Bronchial epithelial cell (primary cell): ENCODE data around the gene ANKRD65. TPM values are rescaled to one million over a fixed set of nuclear protein-coding genes. Genes with fewer than 3 reads are reported as not detected.
A peak's percentile ranks its signal among the peaks of the same experiment; 100 is the strongest.

Experiments
- DNase-seq: peaks from one replicate; pipeline ENCODE4 v3.0.0-alpha.2; 2010; ENCODE audit warnings: low read depth
- FAIRE-seq: peaks from 2 replicates; lab custom pipeline; 2011; peaks lifted over from hg19 to GRCh38; lab: Jason Lieb, UNC
- H3K27me3 ChIP-seq: 2 replicates; pipeline ENCODE4 v1.5.1; 2011; ENCODE audit warnings: low read length; ENCODE audit not compliant: control insufficient read depth, insufficient read depth
- H3K36me3 ChIP-seq: 2 replicates; pipeline ENCODE4 v1.5.1; 2011; ENCODE audit warnings: low read length; ENCODE audit not compliant: control insufficient read depth, insufficient read depth
- H3K4me3 ChIP-seq: 2 replicates; pipeline ENCODE4 v1.5.1; 2011; ENCODE audit warnings: mild to moderate bottlenecking, low read depth, low read length, control low read depth
- total RNA-seq: library from RNA; depleted of rRNA; stranded (reverse); fragments of >200 nt; gene quantifications from 2 replicates; pipeline ENCODE4 v1.2.1, GENCODE V29; 2014
- TF ChIP-seq, protein P1 (sequence below): IDR thresholded peaks from 2 replicates; pipeline ENCODE4 v1.5.1; 2011; ENCODE audit warnings: mild to moderate bottlenecking, moderate library complexity, low read length, control low read depth, inconsistent platforms; ENCODE audit not compliant: insufficient read depth, severe bottlenecking

ANKRD65 gene
- total RNA-seq, 1 donor from 2014 or later, result 5.3 TPM

GRCh38 chr1:1399187-1399871 lies 21.7 kb downstream of the ANKRD65 start, which contains the start of gene CCNL2:
CCNL2 (minus strand) TSS chr1:1399335; CDS start chr1:1399306, 29 bp downstream.
- FAIRE-seq, result no peak
- Histone ChIP-seq H3K36me3 (peaks cover 30% of the 10 kb centered on the region), H3K27me3 (no peaks in the 10 kb centered on the region), H3K4me3 (peak within 1 kb of the TSS; percentile 92)
- TF ChIP-seq, protein P1, sequence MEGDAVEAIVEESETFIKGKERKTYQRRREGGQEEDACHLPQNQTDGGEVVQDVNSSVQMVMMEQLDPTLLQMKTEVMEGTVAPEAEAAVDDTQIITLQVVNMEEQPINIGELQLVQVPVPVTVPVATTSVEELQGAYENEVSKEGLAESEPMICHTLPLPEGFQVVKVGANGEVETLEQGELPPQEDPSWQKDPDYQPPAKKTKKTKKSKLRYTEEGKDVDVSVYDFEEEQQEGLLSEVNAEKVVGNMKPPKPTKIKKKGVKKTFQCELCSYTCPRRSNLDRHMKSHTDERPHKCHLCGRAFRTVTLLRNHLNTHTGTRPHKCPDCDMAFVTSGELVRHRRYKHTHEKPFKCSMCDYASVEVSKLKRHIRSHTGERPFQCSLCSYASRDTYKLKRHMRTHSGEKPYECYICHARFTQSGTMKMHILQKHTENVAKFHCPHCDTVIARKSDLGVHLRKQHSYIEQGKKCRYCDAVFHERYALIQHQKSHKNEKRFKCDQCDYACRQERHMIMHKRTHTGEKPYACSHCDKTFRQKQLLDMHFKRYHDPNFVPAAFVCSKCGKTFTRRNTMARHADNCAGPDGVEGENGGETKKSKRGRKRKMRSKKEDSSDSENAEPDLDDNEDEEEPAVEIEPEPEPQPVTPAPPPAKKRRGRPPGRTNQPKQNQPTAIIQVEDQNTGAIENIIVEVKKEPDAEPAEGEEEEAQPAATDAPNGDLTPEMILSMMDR, result peak; percentile 70
- DNase-seq, result peak; percentile 88

DNA sequence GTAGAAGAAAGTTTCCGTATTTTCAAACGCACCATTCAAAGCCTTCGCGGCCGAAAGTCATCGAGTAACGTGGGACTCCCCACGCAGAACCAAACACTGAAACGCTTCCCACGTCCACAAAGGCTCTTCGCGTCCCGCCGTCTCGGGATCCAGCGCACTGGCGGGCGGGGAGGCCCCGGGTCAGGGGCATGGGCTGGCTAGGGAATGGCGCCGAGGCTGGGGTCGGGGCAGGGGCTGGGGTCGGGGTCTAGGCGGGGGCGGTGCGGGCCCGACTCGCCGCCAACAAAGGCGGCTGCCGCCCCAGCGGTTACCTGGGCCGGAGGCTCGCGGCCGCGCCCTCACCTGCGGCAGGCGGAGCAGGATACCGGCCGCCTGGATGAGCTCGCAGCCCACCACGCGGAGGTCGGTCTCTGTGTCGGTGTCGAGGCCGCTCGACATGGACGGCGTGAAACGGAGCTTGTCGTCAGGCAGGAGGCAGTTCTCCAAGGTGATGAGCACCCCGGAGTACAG lies 22.3 kb downstream of the ANKRD65 start:
- no peaks in the 10 kb centered on the region for H3K27me3 ChIP-seq
- FAIRE-seq, result no peak
- TF ChIP-seq, protein P1, result no peak
- peaks cover 34% of the 10 kb centered on the region for H3K36me3 ChIP-seq
- peak overlapping the region; percentile 92 for H3K4me3 ChIP-seq
- no peak for DNase-seq

DNA sequence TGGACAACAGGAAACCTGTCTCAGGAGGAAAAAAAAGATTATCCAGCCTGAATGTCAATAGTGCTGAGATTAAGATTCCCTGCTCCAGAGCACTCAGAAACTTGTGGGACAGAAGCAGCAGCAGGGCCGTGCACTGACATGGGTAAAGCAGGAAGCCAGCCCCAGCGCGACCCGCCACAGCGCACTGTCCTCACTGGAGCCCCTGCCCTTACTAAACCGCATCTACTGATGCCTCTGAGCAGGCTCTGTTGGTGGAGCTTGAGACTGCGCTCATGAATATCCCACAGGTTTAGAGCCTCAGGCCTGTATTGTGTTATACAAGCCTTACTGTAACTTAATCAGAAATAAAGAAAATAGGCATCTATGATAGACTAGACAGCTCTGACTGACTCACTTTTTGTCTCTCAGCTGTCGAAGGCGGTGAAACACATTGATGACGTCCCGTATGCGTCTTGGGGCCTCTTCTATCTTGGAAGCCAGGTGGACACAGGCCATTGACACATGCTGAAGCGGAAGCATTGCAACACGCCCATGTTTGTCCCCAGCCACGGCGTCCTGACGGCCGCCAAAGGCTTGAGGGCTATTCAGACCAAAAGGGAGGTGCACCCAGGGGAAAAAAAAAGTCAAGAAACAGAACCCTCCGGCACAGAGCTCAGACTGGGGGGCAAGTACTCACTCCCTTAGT lies 23.1 kb downstream of the ANKRD65 start:
- DNase-seq (peak; percentile 55), FAIRE-seq (no peak)
- H3K27me3 ChIP-seq, result no peaks in the 10 kb centered on the region
- TF ChIP-seq, protein P1, result no peak
- H3K36me3 ChIP-seq, result peaks cover 41% of the 10 kb centered on the region
- H3K4me3 ChIP-seq, result peak overlapping the region; percentile 92

DNA sequence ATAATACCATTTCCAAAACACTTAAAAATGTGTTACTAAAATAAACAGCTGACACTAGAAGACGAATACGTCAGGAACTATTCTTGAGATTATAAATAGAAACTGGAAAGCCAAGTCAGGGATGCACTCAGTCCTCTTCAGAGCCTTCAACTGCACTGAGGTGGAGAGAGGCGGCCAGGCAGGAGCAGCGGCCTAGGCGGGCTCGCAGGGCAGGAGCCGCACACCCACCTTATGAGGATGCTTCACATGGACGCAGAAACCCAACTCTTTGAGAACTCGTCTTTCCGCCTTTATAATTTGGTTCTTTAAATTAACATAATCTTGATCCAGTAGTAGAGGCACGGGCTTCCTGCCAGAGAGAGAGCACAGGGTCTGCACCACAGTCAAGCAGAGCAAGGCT lies 25.9 kb downstream of the ANKRD65 start:
- Histone ChIP-seq H3K4me3 (no peak overlapping the region), H3K27me3 (no peaks in the 10 kb centered on the region), H3K36me3 (peaks cover 43% of the 10 kb centered on the region)
- DNase-seq (no peak), FAIRE-seq (no peak)
- TF ChIP-seq, protein P1, result no peak

DNA sequence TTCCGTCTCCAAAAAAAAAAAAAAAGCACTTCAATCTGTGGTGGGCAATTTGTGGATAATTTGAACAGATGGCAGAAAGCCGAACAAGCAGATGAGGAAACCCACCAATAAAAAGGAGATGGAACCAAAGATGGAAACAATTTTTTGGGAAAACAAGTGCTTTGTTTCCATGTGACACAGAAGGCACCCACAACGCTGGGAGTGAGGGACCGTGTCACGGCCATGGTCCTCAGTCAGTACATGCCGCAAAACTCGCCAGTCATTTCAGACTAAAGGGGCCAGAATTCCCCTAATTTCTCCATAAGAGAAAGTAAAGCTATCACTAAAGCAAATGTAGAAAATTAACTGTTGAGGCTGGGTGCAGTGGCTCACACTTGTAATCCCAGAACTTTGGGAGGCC lies 27.0 kb downstream of the ANKRD65 start:
- TF ChIP-seq, protein P1, result no peak
- Histone ChIP-seq H3K27me3 (no peaks in the 10 kb centered on the region), H3K36me3 (peaks cover 49% of the 10 kb centered on the region), H3K4me3 (no peak overlapping the region)
- DNase-seq, result no peak
- FAIRE-seq, result no peak
